ENCODE measurements around the gene SFN. TPM values are rescaled to one million over a fixed set of nuclear protein-coding genes. Genes with fewer than 3 reads are reported as not detected.

SFN gene
- total RNA-seq, 3 donors from 2014 or later (not counting 1 experiment from before 2014, with no cell fraction given): 0.66 to 1.3 TPM; not detected in 1

- Histone ChIP-seq H3K27me3 (ENCODE audit: control insufficient read depth, insufficient read depth, low read length) (no peaks in the 10 kb centered on the region), H3K27ac (ENCODE audit: low read length) (no peak overlapping the region), H3K9me3 (ENCODE audit: control insufficient read depth, insufficient read depth, low read length) (no peaks in the 10 kb centered on the region), H3K36me3 (ENCODE audit: control insufficient read depth, insufficient read depth, low read length) (peaks cover 65% of the 10 kb centered on the region), H3K4me1 (ENCODE audit: control insufficient read depth, insufficient read depth, low read length) (no peaks in the 10 kb centered on the region), H3K4me3 (ENCODE audit: low read length) (no peak overlapping the region)
- no peaks in the 10 kb centered on the region for H3K36me3 Mint-ChIP-seq
- no peak for ATAC-seq
- WGBS (ENCODE audit: insufficient coverage): 99% methylated on average over 3 of the region's 5 CpGs
- H3K9me3 Mint-ChIP-seq: no peaks in the 10 kb centered on the region
- H3K27me3 Mint-ChIP-seq (ENCODE audit: low read depth in 2 of 2): no peaks in the 10 kb centered on the region
- no peak overlapping the region for H3K27ac Mint-ChIP-seq
- no peak overlapping the region for H3K4me3 Mint-ChIP-seq
- DNase-seq: no peak
- intact Hi-C loops (cut with micrococcal nuclease): no loop called here
- no peak for TF ChIP-seq CTCF (IDR thresholded peaks at IDR 0.05)
- peaks cover 0 to 5% of the 10 kb centered on the region in 2 donors for H3K4me1 Mint-ChIP-seq
Measured at GRCh38 chr1:26854906-26855305, 8.0 kb upstream of the SFN start.

GRCh38 chr1:26855636-26856035, 7.3 kb upstream of the SFN start:
- H3K4me3 ChIP-seq (ENCODE audit: low read length): no peak overlapping the region
- Mint-ChIP-seq H3K36me3 (no peaks in the 10 kb centered on the region), H3K4me1 (peaks cover 0 to 5% of the 10 kb centered on the region in 2 donors), H3K27me3 (ENCODE audit: low read depth in 2 of 2) (no peaks in the 10 kb centered on the region), H3K9me3 (no peaks in the 10 kb centered on the region), H3K4me3 (no peak overlapping the region), H3K27ac (no peak overlapping the region)
- 95% methylated on average over 4 of the region's 4 CpGs for WGBS (ENCODE audit: insufficient coverage)
- no peak for ATAC-seq
- no peaks in the 10 kb centered on the region for H3K9me3 ChIP-seq (ENCODE audit: control insufficient read depth, insufficient read depth, low read length)
- H3K27ac ChIP-seq (ENCODE audit: low read length): no peak overlapping the region
- H3K36me3 ChIP-seq (ENCODE audit: control insufficient read depth, insufficient read depth, low read length): peaks cover 57% of the 10 kb centered on the region
- TF ChIP-seq CTCF (IDR thresholded peaks at IDR 0.05): no peak
- no peaks in the 10 kb centered on the region for H3K4me1 ChIP-seq (ENCODE audit: control insufficient read depth, insufficient read depth, low read length)
- intact Hi-C loops (cut with micrococcal nuclease): no loop called here
- no peak for DNase-seq
- no peaks in the 10 kb centered on the region for H3K27me3 ChIP-seq (ENCODE audit: control insufficient read depth, insufficient read depth, low read length)

GRCh38 chr1:26856181-26856580, 6.8 kb upstream of the SFN start:
- 95% methylated on average over 8 of the region's 11 CpGs for WGBS (ENCODE audit: insufficient coverage)
- Mint-ChIP-seq H3K4me1 (peaks cover 0 to 5% of the 10 kb centered on the region in 2 donors), H3K4me3 (no peak overlapping the region), H3K9me3 (no peaks in the 10 kb centered on the region), H3K36me3 (no peaks in the 10 kb centered on the region), H3K27me3 (ENCODE audit: low read depth in 2 of 2) (no peaks in the 10 kb centered on the region), H3K27ac (no peak overlapping the region)
- Histone ChIP-seq H3K27ac (ENCODE audit: low read length) (no peak overlapping the region), H3K4me3 (ENCODE audit: low read length) (no peak overlapping the region), H3K36me3 (ENCODE audit: control insufficient read depth, insufficient read depth, low read length) (peaks cover 52% of the 10 kb centered on the region), H3K9me3 (ENCODE audit: control insufficient read depth, insufficient read depth, low read length) (no peaks in the 10 kb centered on the region), H3K4me1 (ENCODE audit: control insufficient read depth, insufficient read depth, low read length) (no peaks in the 10 kb centered on the region), H3K27me3 (ENCODE audit: control insufficient read depth, insufficient read depth, low read length) (no peaks in the 10 kb centered on the region)
- no peak for DNase-seq
- intact Hi-C loops (cut with micrococcal nuclease): no loop called here
- ATAC-seq: no peak
- TF ChIP-seq CTCF (IDR thresholded peaks at IDR 0.05): no peak
